GM12892 (cell line): ENCODE results near the gene KRTAP4-12. TPM values are rescaled to one million over a fixed set of nuclear protein-coding genes. Genes with fewer than 3 reads are reported as not detected.
"Not testable (repeated sequence)": the region's sequence is repeated elsewhere in the genome, so short reads cannot be mapped to it uniquely, and the experiment has no call there.

Source experiments
- DNase-seq: peaks from one replicate; pipeline ENCODE4 v3.0.0; 2011; ENCODE audit not compliant: insufficient read length
- FAIRE-seq: peaks from 2 replicates; lab custom pipeline; 2011; peaks lifted over from hg19 to GRCh38; lab: Jason Lieb, UNC
- POLR2A ChIP-seq: IDR thresholded peaks from 2 replicates; pipeline ENCODE4 v1.6.1; 2011; ENCODE audit warnings: low read depth, low read length, control low read depth
- POLR2AphosphoS5 ChIP-seq: IDR thresholded peaks from 2 replicates; pipeline ENCODE4 v1.6.1; 2011; ENCODE audit warnings: low read depth, low read length, control low read depth
- TAF1 ChIP-seq: IDR thresholded peaks from 2 replicates; pipeline ENCODE4 v1.6.1; 2011; ENCODE audit warnings: low read depth, mild to moderate bottlenecking, control low read depth, low read length, borderline replicate concordance
- polyA plus RNA-seq: library from polyadenylated mRNA; unstranded; fragments of >200 nt; gene quantifications from one replicate; pipeline ENCODE4 v1.2.1, GENCODE V29; 2012; ENCODE audit warnings: missing spikeins, inconsistent platforms; ENCODE audit not compliant: missing spikeins

The KRTAP4-12 gene
- polyA plus RNA-seq, result not detected

- not testable (repeated sequence) for FAIRE-seq, DNase-seq
These were observed at the start of gene KRTAP4-12 for GRCh38 chr17:41123991-41124371. Gene KRTAP4-12, minus strand, starts transcription at chr17:41124182. Its CDS starts 60 bp downstream, at chr17:41124122.

- TF ChIP-seq TAF1, result no peak
- TF ChIP-seq POLR2AphosphoS5, result no peak
- no peak for TF ChIP-seq POLR2A
- FAIRE-seq (no peak), DNase-seq (no peak)
These were observed 47.9 kb upstream of the KRTAP4-12 start for GRCh38 chr17:41171886-41172285.

- no peak for DNase-seq
- FAIRE-seq, result no peak
- TF ChIP-seq POLR2A (no peak), POLR2AphosphoS5 (no peak), TAF1 (no peak)
These were observed 44.1 kb upstream of the KRTAP4-12 start, which contains the start of gene KRTAP4-3 for GRCh38 chr17:41168121-41168520. Gene KRTAP4-3, minus strand, starts transcription at chr17:41168221. Its CDS starts 49 bp downstream, at chr17:41168172.

- FAIRE-seq (no peak), DNase-seq (no peak)
- TF ChIP-seq POLR2AphosphoS5, result no peak
- no peak for TF ChIP-seq POLR2A
- no peak for TF ChIP-seq TAF1
These were observed 43.6 kb upstream of the KRTAP4-12 start for GRCh38 chr17:41167561-41167960.

GRCh38 chr17:41163828-41164227, 39.8 kb upstream of the KRTAP4-12 start:
- no peak for DNase-seq
- FAIRE-seq, result no peak
- no peak for TF ChIP-seq POLR2A
- TF ChIP-seq TAF1, result no peak
- no peak for TF ChIP-seq POLR2AphosphoS5

- no peak for DNase-seq
- TF ChIP-seq POLR2A (no peak), POLR2AphosphoS5 (no peak), TAF1 (no peak)
- FAIRE-seq, result no peak
These were observed 36.7 kb upstream of the KRTAP4-12 start, which contains the start of gene KRTAP4-4 for GRCh38 chr17:41160648-41161047. Gene KRTAP4-4, minus strand, starts transcription at chr17:41160748. Its CDS starts 57 bp downstream, at chr17:41160691.

- not testable (repeated sequence) for FAIRE-seq, DNase-seq
These were observed 36.2 kb upstream of the KRTAP4-12 start for GRCh38 chr17:41160190-41160589.

GRCh38 chr17:41153856-41154255, 29.9 kb upstream of the KRTAP4-12 start:
- DNase-seq (no peak), FAIRE-seq (no peak)
- TF ChIP-seq TAF1 (no peak), POLR2A (no peak), POLR2AphosphoS5 (no peak)

- FAIRE-seq (no peak), DNase-seq (no peak)
These were observed 27.5 kb upstream of the KRTAP4-12 start for GRCh38 chr17:41151525-41151924.

GRCh38 chr17:41150026-41150425, 26.0 kb upstream of the KRTAP4-12 start:
- FAIRE-seq (no peak), DNase-seq (no peak)
- no peak for TF ChIP-seq POLR2AphosphoS5

More at GRCh38 chr17:41151525-41151924, 27.5 kb upstream of the KRTAP4-12 start:
- TF ChIP-seq POLR2AphosphoS5, result no peak

GRCh38 chr17:41149652-41149985, 25.6 kb upstream of the KRTAP4-12 start, which contains the start of gene KRTAP4-5:
Gene KRTAP4-5, minus strand, starts transcription at chr17:41149825. Its CDS starts 58 bp downstream, at chr17:41149767.
- no peak for DNase-seq
- FAIRE-seq, result no peak
- TF ChIP-seq POLR2AphosphoS5 (no peak), TAF1 (no peak), POLR2A (no peak)

- not testable (repeated sequence) for DNase-seq
- peak; percentile 65 for FAIRE-seq
These were observed 25.1 kb upstream of the KRTAP4-12 start for GRCh38 chr17:41148971-41149651.
